Hepatocyte (in vitro differentiated cells): Measurements from ENCODE around the gene ZNF415. TPM values are rescaled to one million over a fixed set of nuclear protein-coding genes. Genes with fewer than 3 reads are reported as not detected.
A peak's percentile ranks its signal among the peaks of the same experiment; 100 is the strongest.

ENCODE experiments used
- DNase-seq: peaks from one replicate; pipeline ENCODE4 v3.0.0-alpha.2; 2016; ENCODE audit warnings: low spot score
- H2AFZ ChIP-seq: fragments of 200-600 bp; sonication (generic); 2 replicates; pipeline ENCODE4 v1.6.0; 2016; ENCODE audit warnings: antibody characterized with exemption, mild to moderate bottlenecking
- H3K27ac ChIP-seq: fragments of 200-600 bp; sonication (generic); 2 replicates; pipeline ENCODE4 v1.5.1; 2016; ENCODE audit warnings: mild to moderate bottlenecking
- H3K27me3 ChIP-seq: fragments of 200-600 bp; sonication (generic); 2 replicates; pipeline ENCODE4 v1.6.1; 2016
- H3K36me3 ChIP-seq: fragments of 200-600 bp; sonication (generic); replicated peaks from 2 replicates; pipeline ENCODE4 v1.5.1; 2016; ENCODE audit warnings: low read depth; ENCODE audit not compliant: insufficient read depth
- H3K4me1 ChIP-seq: fragments of 200-600 bp; sonication (generic); 2 replicates; pipeline ENCODE4 v1.5.1; 2016; ENCODE audit warnings: mild to moderate bottlenecking, moderate library complexity; ENCODE audit not compliant: insufficient read depth
- H3K4me2 ChIP-seq: fragments of 200-600 bp; sonication (generic); 2 replicates; pipeline ENCODE4 v1.6.0; 2016
- H3K4me3 ChIP-seq: fragments of 200-600 bp; sonication (generic); 2 replicates; pipeline ENCODE4 v1.5.1; 2016; ENCODE audit warnings: mild to moderate bottlenecking
- H3K79me2 ChIP-seq: fragments of 200-600 bp; sonication (generic); 2 replicates; pipeline ENCODE4 v1.6.0; 2017; ENCODE audit warnings: mild to moderate bottlenecking
- H3K9me2 ChIP-seq: fragments of 200-600 bp; sonication (generic); replicated peaks from 2 replicates; pipeline ENCODE4 v1.6.0; 2017; ENCODE audit warnings: mild to moderate bottlenecking; ENCODE audit not compliant: insufficient read depth
- H3K9me3 ChIP-seq: fragments of 200-600 bp; sonication (generic); 2 replicates; pipeline ENCODE4 v1.5.1; 2016; ENCODE audit warnings: low read depth, mild to moderate bottlenecking
- H4K20me1 ChIP-seq: fragments of 200-600 bp; sonication (generic); 2 replicates; pipeline ENCODE4 v1.6.0; 2016; ENCODE audit warnings: mild to moderate bottlenecking; ENCODE audit not compliant: insufficient read depth, poor library complexity, severe bottlenecking
- CTCF ChIP-seq: fragments of 200-600 bp; sonication (generic); IDR thresholded peaks from 2 replicates; pipeline ENCODE4 v1.5.1; 2016; ENCODE audit warnings: antibody characterized with exemption, mild to moderate bottlenecking; ENCODE audit not compliant: poor library complexity
- EZH2 ChIP-seq: fragments of 200-600 bp; sonication (generic); IDR thresholded peaks from 2 replicates; pipeline ENCODE4 v1.6.1; 2016; ENCODE audit warnings: antibody characterized with exemption, mild to moderate bottlenecking, borderline replicate concordance
- EZH2phosphoT487 ChIP-seq: fragments of 200-600 bp; sonication (generic); IDR thresholded peaks from one replicate; pipeline ENCODE4 v1.6.1; 2018; ENCODE audit warnings: antibody characterized with exemption, mild to moderate bottlenecking, low read depth, moderate library complexity; ENCODE audit not compliant: unreplicated experiment, severe bottlenecking
- WGBS: methylation state at CpG from one replicate; pipeline ENCODE4 v1.1.6; 2016; ENCODE audit warnings: low lambda C conversion rate; ENCODE audit errors: missing lambda C conversion rate; 5-methylcytosine and 5-hydroxymethylcytosine counted together
- polyA plus RNA-seq: library from polyadenylated mRNA; unstranded; fragments of >200 nt; fragmentation: Nextera tagmentation; extraction: Ambion mirVana; gene quantifications from 2 replicates; pipeline ENCODE4 v1.2.1, GENCODE V29; 2016
- total RNA-seq: library from RNA; depleted of rRNA; stranded (reverse); fragments of >200 nt; gene quantifications from 2 replicates; pipeline ENCODE4 v1.2.3, GENCODE V29; 2014

ZNF415 gene
- total and polyA plus RNA-seq, 2 experiments from 2014 or later = 15.2 to 24.1 TPM

DNA sequence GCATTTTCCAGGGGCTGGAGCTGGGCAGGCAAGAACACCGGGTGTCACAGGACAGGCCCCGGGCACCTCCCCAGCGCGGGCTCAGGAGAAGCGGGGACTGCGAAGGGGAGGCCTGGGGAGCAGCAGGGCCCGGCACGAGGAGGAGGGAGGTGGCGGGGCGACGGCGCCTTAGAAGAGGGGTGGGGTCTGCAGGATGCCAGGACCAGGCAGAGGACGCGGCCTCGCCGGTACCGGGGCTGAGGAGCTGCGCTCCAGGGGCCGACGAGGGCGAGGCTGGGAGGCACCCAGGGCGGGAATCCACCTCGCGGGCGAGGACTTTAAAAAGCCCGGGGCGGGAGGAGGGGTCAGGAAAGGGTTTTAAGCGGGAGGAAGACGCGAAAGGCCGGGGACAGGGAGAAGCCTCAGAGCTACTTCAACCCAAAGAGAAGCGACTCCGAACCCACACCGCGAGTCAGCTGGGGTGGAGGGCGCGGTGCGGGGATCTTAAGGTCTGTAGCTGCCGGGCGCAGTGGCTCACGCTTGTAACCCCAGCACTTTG, 25.5 kb upstream of the ZNF415 start:
- Histone ChIP-seq H3K9me2 (no peaks in the 10 kb centered on the region), H3K4me2 (peak overlapping the region; percentile 97), H2AFZ (peak overlapping the region; percentile 82), H3K4me3 (peak overlapping the region; percentile 90), H3K27ac (peak overlapping the region; percentile 53), H3K79me2 (peaks cover 20% of the 10 kb centered on the region), H3K4me1 (peaks cover 9% of the 10 kb centered on the region), H3K27me3 (no peaks in the 10 kb centered on the region), H4K20me1 (no peaks in the 10 kb centered on the region), H3K36me3 (no peaks in the 10 kb centered on the region), H3K9me3 (no peaks in the 10 kb centered on the region)
- 0% methylated on average over 24 of the region's 41 CpGs for WGBS
- TF ChIP-seq CTCF (no peak), EZH2 (no peak), EZH2phosphoT487 (no peak)
- peak; percentile 59 for DNase-seq

DNA sequence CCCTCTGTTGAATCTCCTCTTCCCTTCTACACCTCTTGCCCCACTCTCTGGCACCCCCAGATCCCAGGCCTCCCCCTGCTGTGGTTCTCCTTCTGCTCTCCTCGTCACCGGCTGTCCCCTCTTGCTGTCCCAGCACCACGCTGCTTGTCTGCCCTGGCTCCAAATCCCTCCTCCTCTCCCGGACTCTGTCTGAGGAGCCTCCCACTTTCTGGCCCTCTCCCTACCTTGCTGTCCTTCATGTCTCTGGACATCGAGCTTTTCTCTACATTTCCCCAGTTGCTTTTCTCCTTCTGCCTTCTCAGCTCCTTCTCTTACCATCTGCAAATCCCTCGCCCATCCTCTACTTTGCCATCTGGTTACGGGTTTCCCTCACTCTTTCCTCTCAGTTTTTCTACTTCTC, 24.9 kb upstream of the ZNF415 start:
- H3K4me2 ChIP-seq = peak overlapping the region; percentile 97
- no peaks in the 10 kb centered on the region for H4K20me1 ChIP-seq
- TF ChIP-seq EZH2phosphoT487 (no peak), CTCF (no peak), EZH2 (no peak)
- peaks cover 9% of the 10 kb centered on the region for H3K4me1 ChIP-seq
- H3K79me2 ChIP-seq = peaks cover 20% of the 10 kb centered on the region
- peak overlapping the region; percentile 82 for H2AFZ ChIP-seq
- WGBS = 13% methylated on average over 7 of the region's 7 CpGs
- peak overlapping the region; percentile 90 for H3K4me3 ChIP-seq
- DNase-seq = peak; percentile 25
- H3K36me3 ChIP-seq = no peaks in the 10 kb centered on the region
- no peaks in the 10 kb centered on the region for H3K27me3 ChIP-seq
- H3K9me3 ChIP-seq = no peaks in the 10 kb centered on the region
- H3K27ac ChIP-seq = peak overlapping the region; percentile 53
- H3K9me2 ChIP-seq = no peaks in the 10 kb centered on the region

DNA sequence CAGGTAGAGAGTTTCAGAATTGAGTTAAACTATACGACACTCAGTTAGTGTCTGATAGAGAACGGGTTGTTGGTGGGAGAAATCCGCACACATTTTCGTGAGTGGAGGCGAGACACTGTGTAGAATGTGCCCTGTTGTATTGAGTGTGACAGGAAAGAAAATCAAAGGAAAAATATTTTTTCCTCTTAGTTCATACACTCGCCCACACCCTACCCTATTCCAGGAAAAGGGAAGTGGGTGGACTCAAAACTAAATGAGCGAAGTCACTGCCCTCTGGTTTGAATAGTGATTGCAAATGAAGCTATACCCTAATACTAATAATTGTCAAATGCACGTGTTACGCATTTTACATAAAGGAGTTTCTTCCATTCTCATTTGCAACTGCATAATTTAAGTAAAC, 24.1 kb upstream of the ZNF415 start:
- no peak overlapping the region for H3K27ac ChIP-seq
- H3K4me1 ChIP-seq = peaks cover 9% of the 10 kb centered on the region
- no peak overlapping the region for H3K4me3 ChIP-seq
- H3K4me2 ChIP-seq = peak overlapping the region; percentile 97
- H3K36me3 ChIP-seq = no peaks in the 10 kb centered on the region
- no peaks in the 10 kb centered on the region for H4K20me1 ChIP-seq
- no peaks in the 10 kb centered on the region for H3K9me2 ChIP-seq
- no peaks in the 10 kb centered on the region for H3K27me3 ChIP-seq
- DNase-seq = no peak
- TF ChIP-seq EZH2 (no peak), CTCF (no peak), EZH2phosphoT487 (no peak)
- H3K79me2 ChIP-seq = peaks cover 20% of the 10 kb centered on the region
- H3K9me3 ChIP-seq = no peaks in the 10 kb centered on the region
- H2AFZ ChIP-seq = no peak overlapping the region
- WGBS = 96% methylated on average over 9 of the region's 9 CpGs
